HG02943 (cell line): ENCODE measurements around the gene BZW2.

Source experiments
- ATAC-seq: cut with Tn5 transposase; IDR thresholded peaks from one replicate; pipeline ENCODE4 v1.9.1; 2021; ENCODE audit warnings: mild to moderate bottlenecking, low read depth, moderate library complexity; ENCODE audit not compliant: unreplicated experiment

Gene BZW2

GRCh38 chr7:16712916-16713315 lies 66.9 kb downstream of the BZW2 start:
- no peak for ATAC-seq

GRCh38 chr7:16715928-16716327 lies 69.9 kb downstream of the BZW2 start:
- ATAC-seq, result no peak

- ATAC-seq, result no peak
Observed at GRCh38 chr7:16718111-16718656, 72.2 kb downstream of the BZW2 start.

- no peak for ATAC-seq
Observed at GRCh38 chr7:16719699-16720098, 73.7 kb downstream of the BZW2 start.

- no peak for ATAC-seq
Observed at GRCh38 chr7:16721541-16721940, 75.6 kb downstream of the BZW2 start.

- ATAC-seq, result no peak
Observed at GRCh38 chr7:16724344-16724743, 78.4 kb downstream of the BZW2 start.

- no peak for ATAC-seq
Observed at GRCh38 chr7:16726189-16726588, 80.2 kb downstream of the BZW2 start.

- no peak for ATAC-seq
Observed at GRCh38 chr7:16727736-16728135, 81.8 kb downstream of the BZW2 start.

- no peak for ATAC-seq
Observed at GRCh38 chr7:16728811-16729210, 82.8 kb downstream of the BZW2 start.

- no peak for ATAC-seq
Observed at GRCh38 chr7:16729541-16729940, 83.6 kb downstream of the BZW2 start.

GRCh38 chr7:16730937-16731336 lies 85.0 kb downstream of the BZW2 start:
- ATAC-seq, result no peak

- no peak for ATAC-seq
Observed at GRCh38 chr7:16732828-16733227, 86.8 kb downstream of the BZW2 start.

GRCh38 chr7:16734148-16734726 lies 88.3 kb downstream of the BZW2 start:
- no peak for ATAC-seq

GRCh38 chr7:16735020-16735419 lies 89.0 kb downstream of the BZW2 start:
- ATAC-seq, result no peak

- ATAC-seq, result no peak
Observed at GRCh38 chr7:16738011-16738688, 92.2 kb downstream of the BZW2 start.

- ATAC-seq, result no peak
Observed at GRCh38 chr7:16739863-16740622, 94.1 kb downstream of the BZW2 start.

- ATAC-seq, result no peak
Observed at GRCh38 chr7:16740623-16740953, 94.6 kb downstream of the BZW2 start.

GRCh38 chr7:16740996-16741395 lies 95.0 kb downstream of the BZW2 start:
- ATAC-seq, result no peak

GRCh38 chr7:16741676-16742075 lies 95.7 kb downstream of the BZW2 start:
- no peak for ATAC-seq

GRCh38 chr7:16742547-16742946 lies 96.6 kb downstream of the BZW2 start:
- no peak for ATAC-seq

- ATAC-seq, result no peak
Observed at GRCh38 chr7:16743236-16743635, 97.3 kb downstream of the BZW2 start.
